HepG2 (cell line): ENCODE data around the gene FZD4. TPM values are rescaled to one million over a fixed set of nuclear protein-coding genes. Genes with fewer than 3 reads are reported as not detected.

Source experiments
- CAMTA2 ChIP-seq: sonication (generic); formaldehyde crosslinking; IDR thresholded peaks from 2 replicates; pipeline ENCODE4 v1.4.0; 2020; ENCODE audit warnings: mild to moderate bottlenecking, missing genetic modification reagents, borderline replicate concordance
- KDM5A ChIP-seq: fragments of 200-600 bp; sonication (generic); IDR thresholded peaks from 2 replicates; pipeline ENCODE4 v1.7.0; 2018; ENCODE audit warnings: antibody characterized with exemption, mild to moderate bottlenecking, low read length, borderline replicate concordance
- KLF11 ChIP-seq: IDR thresholded peaks from 2 replicates; pipeline ENCODE4 v1.6.1; 2016; ENCODE audit warnings: missing compliant biosample characterization
- PAWR ChIP-seq: sonication (generic); formaldehyde crosslinking; IDR thresholded peaks from 2 replicates; pipeline ENCODE4 v1.4.0; 2020; ENCODE audit warnings: missing genetic modification reagents, mild to moderate bottlenecking, borderline replicate concordance
- PCBP2 ChIP-seq: fragments of 200-400 bp; formaldehyde crosslinking; optimal IDR thresholded peaks from 2 replicates; pipeline ENCODE3; 2018; ENCODE audit warnings: low read length, low read depth; ENCODE audit not compliant: poor library complexity, severe bottlenecking
- PTBP1 ChIP-seq: fragments of 200-400 bp; formaldehyde crosslinking; IDR thresholded peaks from 2 replicates; pipeline ENCODE4 v1.6.1; 2018; ENCODE audit warnings: low read length, low read depth; ENCODE audit not compliant: poor library complexity, severe bottlenecking
- RBM22 ChIP-seq: fragments of 200-400 bp; formaldehyde crosslinking; optimal IDR thresholded peaks from 2 replicates; pipeline ENCODE3; 2017; ENCODE audit warnings: mild to moderate bottlenecking, low read length, moderate library complexity
- SMYD3 ChIP-seq: sonication (generic); formaldehyde crosslinking; IDR thresholded peaks from 2 replicates; pipeline ENCODE4 v1.8.1; 2023; ENCODE audit warnings: mild to moderate bottlenecking, missing genetic modification reagents
- TBL1XR1 ChIP-seq: fragments of 150-350 bp; IDR thresholded peaks from 2 replicates; pipeline ENCODE4 v1.6.1; 2014; ENCODE audit warnings: borderline replicate concordance, low read length; ENCODE audit not compliant: partially characterized antibody
- ZBTB7A ChIP-seq: sonication (generic); formaldehyde crosslinking; IDR thresholded peaks from 2 replicates; pipeline ENCODE4 v1.8.0; 2022; ENCODE audit warnings: mild to moderate bottlenecking, missing genetic modification reagents
- ZNF550 ChIP-seq: sonication (generic); formaldehyde crosslinking; IDR thresholded peaks from 2 replicates; pipeline ENCODE4 v1.4.0; 2020; ENCODE audit warnings: mild to moderate bottlenecking, missing genetic modification reagents, borderline replicate concordance
- ZNF562 ChIP-seq: sonication (generic); formaldehyde crosslinking; IDR thresholded peaks from 2 replicates; pipeline ENCODE4 v1.8.0; 2022; ENCODE audit warnings: missing genetic modification reagents, borderline replicate concordance
- ZNF749 ChIP-seq: sonication (generic); formaldehyde crosslinking; IDR thresholded peaks from 2 replicates; pipeline ENCODE4 v1.8.0; 2022; ENCODE audit warnings: mild to moderate bottlenecking, missing genetic modification reagents, moderate library complexity, borderline replicate concordance
- polyA plus RNA-seq, 8 experiments: library from polyadenylated mRNA; depleted of rRNA in 3 of 8; stranded (reverse) in 7 of 8; unstranded in 1 of 8; fragments of >200 nt; fragmentation: Illumina TruSeq in 4 of 8; extraction: Trizol in 4 of 8; gene quantifications; 2 replicates each; pipeline versions ENCODE4 v1.2.1 to v1.2.3, GENCODE V29; 2011 to 2016; ENCODE audit warnings: low read depth in 4 of 8, missing spikeins in 1 of 8, mixed read lengths in 1 of 8; ENCODE audit not compliant: insufficient read depth in 1 of 8
- total RNA-seq, 5 experiments: library from RNA; depleted of rRNA; stranded (reverse); fragments of >200 nt; fragmentation: Illumina TruSeq; extraction: Trizol; gene quantifications; 2 replicates each; pipeline ENCODE4 v1.2.3, GENCODE V29; 2016; ENCODE audit warnings: low read depth in 1 of 5
- TF ChIP-seq, protein P1 (sequence below): sonication (generic); formaldehyde crosslinking; IDR thresholded peaks from 2 replicates; pipeline ENCODE4 v1.8.0; 2022; ENCODE audit warnings: missing genetic modification reagents, mild to moderate bottlenecking, borderline replicate concordance
- TF ChIP-seq, protein P2 (sequence below): sonication (generic); formaldehyde crosslinking; IDR thresholded peaks from 2 replicates; pipeline ENCODE4 v1.4.0; 2020; ENCODE audit warnings: mild to moderate bottlenecking, missing genetic modification reagents
- TF ChIP-seq, protein P3 (sequence below): sonication (generic); formaldehyde crosslinking; IDR thresholded peaks from 2 replicates; pipeline ENCODE4 v1.5.0; 2020; ENCODE audit warnings: missing genetic modification reagents
- TF ChIP-seq, protein P4 (sequence below): sonication (generic); formaldehyde crosslinking; IDR thresholded peaks from 2 replicates; pipeline ENCODE4 v1.4.0; 2020; ENCODE audit warnings: missing genetic modification reagents
- TF ChIP-seq, protein P5 (sequence below): sonication (generic); formaldehyde crosslinking; IDR thresholded peaks from 2 replicates; pipeline ENCODE4 v1.9.0; 2021; ENCODE audit warnings: missing genetic modification reagents, mild to moderate bottlenecking, borderline replicate concordance
- TF ChIP-seq, protein P6 (sequence below): fragments of 450-650 bp; IDR thresholded peaks from 2 replicates; pipeline ENCODE4 v1.6.1; 2016

The FZD4 gene
- total and polyA plus RNA-seq, 2 of the 13 experiments (the other 11 are each of a cell fraction or from before 2014, with no cell fraction given), result 46.5 to 70.4 TPM

DNA sequence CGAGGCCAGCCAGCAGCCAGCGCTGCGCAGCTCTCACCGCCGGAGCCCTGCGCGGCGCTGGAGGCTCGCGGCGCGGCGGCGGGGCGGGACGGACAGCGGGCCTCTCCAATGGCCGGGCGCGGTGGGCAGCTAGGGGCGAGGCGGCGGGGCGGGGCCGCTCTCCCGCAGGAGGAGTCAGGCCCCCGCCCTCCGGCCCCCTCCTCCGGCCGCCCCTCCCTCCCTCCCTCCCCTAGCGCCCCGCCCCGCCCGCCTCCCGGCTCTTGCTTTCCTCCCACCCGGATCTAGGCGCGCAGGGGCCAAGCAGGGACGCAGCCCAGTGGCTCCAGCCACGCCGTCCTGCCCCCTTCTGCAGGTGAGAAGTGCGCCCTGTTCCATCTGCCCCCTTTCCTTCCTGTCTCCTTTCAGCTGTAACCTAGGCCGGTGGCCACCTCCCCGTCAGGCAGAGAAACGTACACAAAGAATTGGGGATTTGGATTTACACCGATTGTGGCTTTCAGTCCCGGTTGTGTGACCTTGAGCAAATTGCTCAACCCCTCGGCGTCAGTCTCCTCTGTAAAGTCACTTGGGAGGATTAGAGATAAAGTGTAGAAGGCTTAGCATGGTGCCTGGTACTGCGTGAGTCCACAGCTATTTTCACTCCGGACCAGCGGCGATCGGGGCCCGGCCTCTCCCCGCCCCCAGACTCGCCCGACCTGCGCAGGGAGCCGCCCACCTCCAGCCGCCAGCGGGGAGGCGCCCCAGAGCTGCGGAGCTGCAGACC lies at the start of gene FZD4 (continued):
- TF ChIP-seq ZNF562 (CRISPR knock-in tag) (no peak), ZNF749 (CRISPR knock-in tag) (peak; percentile 83; the same call in 1 of the 2 replicates), PTBP1 (no peak), PAWR (CRISPR knock-in tag) (no peak), KLF11 (CRISPR knock-in tag) (no peak), KDM5A (peak; percentile 55; the same call in 1 of the 2 replicates), CAMTA2 (CRISPR knock-in tag) (no peak), ZBTB7A (CRISPR knock-in tag) (no peak), RBM22 (no peak), TBL1XR1 (no peak), SMYD3 (CRISPR knock-in tag) (no peak), ZNF550 (CRISPR knock-in tag) (no peak), PCBP2 (no peak)
- TF ChIP-seq, protein P1, sequence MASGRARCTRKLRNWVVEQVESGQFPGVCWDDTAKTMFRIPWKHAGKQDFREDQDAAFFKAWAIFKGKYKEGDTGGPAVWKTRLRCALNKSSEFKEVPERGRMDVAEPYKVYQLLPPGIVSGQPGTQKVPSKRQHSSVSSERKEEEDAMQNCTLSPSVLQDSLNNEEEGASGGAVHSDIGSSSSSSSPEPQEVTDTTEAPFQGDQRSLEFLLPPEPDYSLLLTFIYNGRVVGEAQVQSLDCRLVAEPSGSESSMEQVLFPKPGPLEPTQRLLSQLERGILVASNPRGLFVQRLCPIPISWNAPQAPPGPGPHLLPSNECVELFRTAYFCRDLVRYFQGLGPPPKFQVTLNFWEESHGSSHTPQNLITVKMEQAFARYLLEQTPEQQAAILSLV (CRISPR knock-in tag), result no peak
- TF ChIP-seq, protein P2, sequence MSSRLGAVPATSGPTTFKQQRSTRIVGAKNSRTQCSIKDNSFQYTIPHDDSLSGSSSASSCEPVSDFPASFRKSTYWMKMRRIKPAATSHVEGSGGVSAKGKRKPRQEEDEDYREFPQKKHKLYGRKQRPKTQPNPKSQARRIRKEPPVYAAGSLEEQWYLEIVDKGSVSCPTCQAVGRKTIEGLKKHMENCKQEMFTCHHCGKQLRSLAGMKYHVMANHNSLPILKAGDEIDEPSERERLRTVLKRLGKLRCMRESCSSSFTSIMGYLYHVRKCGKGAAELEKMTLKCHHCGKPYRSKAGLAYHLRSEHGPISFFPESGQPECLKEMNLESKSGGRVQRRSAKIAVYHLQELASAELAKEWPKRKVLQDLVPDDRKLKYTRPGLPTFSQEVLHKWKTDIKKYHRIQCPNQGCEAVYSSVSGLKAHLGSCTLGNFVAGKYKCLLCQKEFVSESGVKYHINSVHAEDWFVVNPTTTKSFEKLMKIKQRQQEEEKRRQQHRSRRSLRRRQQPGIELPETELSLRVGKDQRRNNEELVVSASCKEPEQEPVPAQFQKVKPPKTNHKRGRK (CRISPR knock-in tag), result 0 out of 2 replicates have a peak, but pooled peaks have one; percentile 53
- TF ChIP-seq, protein P3, sequence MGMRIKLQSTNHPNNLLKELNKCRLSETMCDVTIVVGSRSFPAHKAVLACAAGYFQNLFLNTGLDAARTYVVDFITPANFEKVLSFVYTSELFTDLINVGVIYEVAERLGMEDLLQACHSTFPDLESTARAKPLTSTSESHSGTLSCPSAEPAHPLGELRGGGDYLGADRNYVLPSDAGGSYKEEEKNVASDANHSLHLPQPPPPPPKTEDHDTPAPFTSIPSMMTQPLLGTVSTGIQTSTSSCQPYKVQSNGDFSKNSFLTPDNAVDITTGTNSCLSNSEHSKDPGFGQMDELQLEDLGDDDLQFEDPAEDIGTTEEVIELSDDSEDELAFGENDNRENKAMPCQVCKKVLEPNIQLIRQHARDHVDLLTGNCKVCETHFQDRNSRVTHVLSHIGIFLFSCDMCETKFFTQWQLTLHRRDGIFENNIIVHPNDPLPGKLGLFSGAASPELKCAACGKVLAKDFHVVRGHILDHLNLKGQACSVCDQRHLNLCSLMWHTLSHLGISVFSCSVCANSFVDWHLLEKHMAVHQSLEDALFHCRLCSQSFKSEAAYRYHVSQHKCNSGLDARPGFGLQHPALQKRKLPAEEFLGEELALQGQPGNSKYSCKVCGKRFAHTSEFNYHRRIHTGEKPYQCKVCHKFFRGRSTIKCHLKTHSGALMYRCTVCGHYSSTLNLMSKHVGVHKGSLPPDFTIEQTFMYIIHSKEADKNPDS (CRISPR knock-in tag), result no peak
- TF ChIP-seq, protein P4, sequence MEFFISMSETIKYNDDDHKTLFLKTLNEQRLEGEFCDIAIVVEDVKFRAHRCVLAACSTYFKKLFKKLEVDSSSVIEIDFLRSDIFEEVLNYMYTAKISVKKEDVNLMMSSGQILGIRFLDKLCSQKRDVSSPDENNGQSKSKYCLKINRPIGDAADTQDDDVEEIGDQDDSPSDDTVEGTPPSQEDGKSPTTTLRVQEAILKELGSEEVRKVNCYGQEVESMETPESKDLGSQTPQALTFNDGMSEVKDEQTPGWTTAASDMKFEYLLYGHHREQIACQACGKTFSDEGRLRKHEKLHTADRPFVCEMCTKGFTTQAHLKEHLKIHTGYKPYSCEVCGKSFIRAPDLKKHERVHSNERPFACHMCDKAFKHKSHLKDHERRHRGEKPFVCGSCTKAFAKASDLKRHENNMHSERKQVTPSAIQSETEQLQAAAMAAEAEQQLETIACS (CRISPR knock-in tag), result no peak
- TF ChIP-seq, protein P5, sequence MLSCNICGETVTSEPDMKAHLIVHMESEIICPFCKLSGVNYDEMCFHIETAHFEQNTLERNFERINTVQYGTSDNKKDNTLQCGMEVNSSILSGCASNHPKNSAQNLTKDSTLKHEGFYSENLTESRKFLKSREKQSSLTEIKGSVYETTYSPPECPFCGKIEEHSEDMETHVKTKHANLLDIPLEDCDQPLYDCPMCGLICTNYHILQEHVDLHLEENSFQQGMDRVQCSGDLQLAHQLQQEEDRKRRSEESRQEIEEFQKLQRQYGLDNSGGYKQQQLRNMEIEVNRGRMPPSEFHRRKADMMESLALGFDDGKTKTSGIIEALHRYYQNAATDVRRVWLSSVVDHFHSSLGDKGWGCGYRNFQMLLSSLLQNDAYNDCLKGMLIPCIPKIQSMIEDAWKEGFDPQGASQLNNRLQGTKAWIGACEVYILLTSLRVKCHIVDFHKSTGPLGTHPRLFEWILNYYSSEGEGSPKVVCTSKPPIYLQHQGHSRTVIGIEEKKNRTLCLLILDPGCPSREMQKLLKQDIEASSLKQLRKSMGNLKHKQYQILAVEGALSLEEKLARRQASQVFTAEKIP (CRISPR knock-in tag), result no peak
- TF ChIP-seq, protein P6, sequence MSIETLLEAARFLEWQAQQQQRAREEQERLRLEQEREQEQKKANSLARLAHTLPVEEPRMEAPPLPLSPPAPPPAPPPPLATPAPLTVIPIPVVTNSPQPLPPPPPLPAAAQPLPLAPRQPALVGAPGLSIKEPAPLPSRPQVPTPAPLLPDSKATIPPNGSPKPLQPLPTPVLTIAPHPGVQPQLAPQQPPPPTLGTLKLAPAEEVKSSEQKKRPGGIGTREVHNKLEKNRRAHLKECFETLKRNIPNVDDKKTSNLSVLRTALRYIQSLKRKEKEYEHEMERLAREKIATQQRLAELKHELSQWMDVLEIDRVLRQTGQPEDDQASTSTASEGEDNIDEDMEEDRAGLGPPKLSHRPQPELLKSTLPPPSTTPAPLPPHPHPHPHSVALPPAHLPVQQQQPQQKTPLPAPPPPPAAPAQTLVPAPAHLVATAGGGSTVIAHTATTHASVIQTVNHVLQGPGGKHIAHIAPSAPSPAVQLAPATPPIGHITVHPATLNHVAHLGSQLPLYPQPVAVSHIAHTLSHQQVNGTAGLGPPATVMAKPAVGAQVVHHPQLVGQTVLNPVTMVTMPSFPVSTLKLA, result no peak
